Duodenal mucosa (tissue), 2 donors: ENCODE measurements around the gene TMEM182.

Experiments used
- H3K27ac ChIP-seq: one replicate; pipeline ENCODE4 v1.7.0; 2013; ENCODE audit warnings: low read depth, low read length
- H3K27me3 ChIP-seq, 2 donors: one replicate each; pipeline ENCODE4 v1.7.0; 2013; ENCODE audit warnings: low read length in 2 of 2, control low read depth in 1 of 2; ENCODE audit not compliant: insufficient read depth in 2 of 2, control insufficient read depth in 1 of 2
- H3K36me3 ChIP-seq, 2 donors: one replicate each; pipeline ENCODE4 v1.7.0; 2013; ENCODE audit warnings: low read length in 2 of 2, control low read depth in 1 of 2; ENCODE audit not compliant: insufficient read depth in 2 of 2, control insufficient read depth in 1 of 2
- H3K4me1 ChIP-seq, 2 donors: one replicate each; pipeline ENCODE4 v1.7.0; 2013; ENCODE audit warnings: low read length in 2 of 2, control low read depth in 1 of 2; ENCODE audit not compliant: insufficient read depth in 2 of 2, control insufficient read depth in 1 of 2
- H3K4me3 ChIP-seq, 2 donors: one replicate each; pipeline ENCODE4 v1.7.0; 2013; ENCODE audit warnings: low read length in 2 of 2, low read depth in 1 of 2
- H3K9ac ChIP-seq, 2 donors: one replicate each; pipeline ENCODE4 v1.7.0; 2013; ENCODE audit warnings: low read length in 2 of 2, low read depth in 1 of 2
- H3K9me3 ChIP-seq, 2 donors: one replicate each; pipeline ENCODE4 v1.7.0; 2013; ENCODE audit warnings: low read length in 2 of 2, control low read depth in 1 of 2; ENCODE audit not compliant: control insufficient read depth in 1 of 2

Gene TMEM182

DNA sequence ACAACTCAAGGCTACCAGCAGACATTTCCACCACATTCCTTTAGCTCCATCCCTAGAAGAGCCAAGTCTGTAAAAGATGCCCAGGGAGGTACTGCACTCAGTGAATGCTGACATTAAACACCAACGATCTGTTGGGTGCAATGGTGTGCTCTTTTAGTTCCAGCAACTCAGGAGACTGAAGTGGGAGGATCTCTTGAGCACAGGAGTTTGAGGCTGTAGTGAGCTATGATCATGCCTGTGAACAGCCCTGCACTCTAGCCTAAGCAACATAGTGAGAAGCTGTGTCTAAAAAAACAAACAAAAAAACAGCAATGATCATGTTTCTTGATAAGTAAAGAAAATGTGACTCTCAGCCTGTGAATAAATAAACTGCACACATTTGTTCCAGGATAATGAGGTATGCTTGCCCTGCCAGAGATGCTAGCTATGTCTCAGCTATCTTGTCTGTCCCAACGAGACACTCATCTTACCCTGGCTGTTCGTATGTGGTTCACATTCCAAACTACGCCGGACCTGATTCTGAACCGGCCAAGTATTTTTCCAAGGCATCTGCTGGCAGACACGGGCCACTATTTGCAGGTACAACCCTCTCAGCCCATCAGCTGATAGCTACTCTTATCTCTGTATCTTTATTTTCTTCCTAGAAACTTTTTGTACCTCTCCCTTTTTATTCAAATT is 21.8 kb downstream of the TMEM182 start:
- Histone ChIP-seq H3K27ac (no peak overlapping the region), H3K36me3 (no peaks in the 10 kb centered on the region), H3K4me3 (no peak overlapping the region), H3K9ac (no peak overlapping the region), H3K9me3 (no peaks in the 10 kb centered on the region), H3K4me1 (peaks cover 0 to 3% of the 10 kb centered on the region in 2 donors), H3K27me3 (no peaks in the 10 kb centered on the region)

DNA sequence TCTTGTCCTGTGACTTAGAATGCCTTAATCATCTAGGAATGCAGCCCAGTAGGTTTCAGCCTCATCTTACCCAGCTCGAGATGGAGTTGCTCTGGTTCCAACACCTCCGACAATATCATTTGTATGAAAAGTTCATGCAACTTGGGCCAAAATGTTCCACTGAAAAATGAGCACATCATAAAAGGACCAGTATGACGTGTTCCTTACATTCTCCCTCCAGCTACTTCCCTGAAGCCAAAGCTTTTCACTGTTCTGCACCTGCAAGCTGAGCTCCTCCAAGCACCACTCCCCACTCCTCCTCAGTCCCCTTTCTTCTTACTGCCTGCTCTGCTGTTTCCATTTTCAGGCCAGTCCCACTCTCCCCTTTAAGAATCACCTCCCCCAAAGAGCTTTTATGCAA is 23.1 kb downstream of the TMEM182 start:
- no peak overlapping the region for H3K27ac ChIP-seq
- no peak overlapping the region for H3K9ac ChIP-seq
- H3K9me3 ChIP-seq = no peaks in the 10 kb centered on the region
- H3K4me3 ChIP-seq = no peak overlapping the region
- H3K27me3 ChIP-seq = no peaks in the 10 kb centered on the region
- H3K36me3 ChIP-seq = no peaks in the 10 kb centered on the region
- peaks cover 0 to 3% of the 10 kb centered on the region in 2 donors for H3K4me1 ChIP-seq

DNA sequence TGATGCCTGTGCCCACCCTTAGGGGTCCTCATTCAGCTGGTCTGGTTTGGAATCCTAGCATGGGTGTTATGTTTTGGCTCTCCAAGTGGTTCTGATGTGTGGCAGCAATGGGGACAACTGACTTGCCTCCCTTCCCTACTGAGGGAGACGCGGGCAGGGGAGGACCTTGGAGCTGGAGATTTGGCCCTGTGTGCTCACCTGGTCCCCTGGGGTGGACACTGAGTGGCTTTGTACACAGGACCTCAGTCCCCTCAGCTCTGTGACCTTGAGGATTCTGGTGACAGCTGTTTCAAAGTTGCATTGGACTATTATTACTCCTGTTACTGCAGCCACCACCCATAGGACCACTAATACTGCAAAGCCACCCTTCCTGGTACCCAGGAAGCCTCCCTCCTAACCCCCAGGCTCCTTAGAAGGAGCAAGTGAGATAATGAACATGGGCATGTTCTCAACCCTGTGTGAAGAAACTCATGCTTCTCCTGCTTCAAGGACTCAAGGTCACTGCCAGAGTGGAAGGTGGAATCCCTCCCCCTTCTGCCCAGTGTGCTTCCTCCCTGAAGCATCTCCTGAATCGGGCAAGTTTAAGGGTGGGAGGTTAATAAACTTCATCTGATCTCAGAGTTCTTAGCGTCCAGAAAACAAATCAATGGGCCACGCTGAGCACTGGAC is 26.5 kb downstream of the TMEM182 start:
- Histone ChIP-seq H3K9me3 (no peaks in the 10 kb centered on the region), H3K36me3 (no peaks in the 10 kb centered on the region), H3K9ac (no peak overlapping the region), H3K27ac (no peak overlapping the region), H3K27me3 (no peaks in the 10 kb centered on the region), H3K4me3 (no peak overlapping the region), H3K4me1 (no peaks in the 10 kb centered on the region)

DNA sequence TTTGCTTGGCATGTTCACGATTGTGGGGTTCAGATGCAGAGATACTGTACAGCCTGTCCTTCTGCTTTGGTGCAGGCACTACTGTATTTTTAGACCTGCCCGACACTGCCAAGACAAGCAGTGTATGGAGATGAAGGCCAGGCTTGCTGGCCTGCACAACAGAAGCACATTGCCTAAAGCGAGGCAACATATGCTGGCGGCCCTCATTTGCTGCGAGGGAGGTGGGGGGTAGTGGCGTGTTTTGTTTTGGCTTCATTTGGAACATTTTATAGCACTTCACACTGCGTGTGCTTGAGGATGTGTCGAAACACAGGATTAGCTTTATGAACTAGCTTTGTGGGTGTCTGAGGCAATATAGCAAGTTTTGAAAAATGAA is 27.0 kb downstream of the TMEM182 start:
- no peaks in the 10 kb centered on the region for H3K27me3 ChIP-seq
- H3K9me3 ChIP-seq = no peaks in the 10 kb centered on the region
- H3K9ac ChIP-seq = no peak overlapping the region
- H3K36me3 ChIP-seq = no peaks in the 10 kb centered on the region
- H3K27ac ChIP-seq = no peak overlapping the region
- H3K4me1 ChIP-seq = no peaks in the 10 kb centered on the region
- no peak overlapping the region for H3K4me3 ChIP-seq

DNA sequence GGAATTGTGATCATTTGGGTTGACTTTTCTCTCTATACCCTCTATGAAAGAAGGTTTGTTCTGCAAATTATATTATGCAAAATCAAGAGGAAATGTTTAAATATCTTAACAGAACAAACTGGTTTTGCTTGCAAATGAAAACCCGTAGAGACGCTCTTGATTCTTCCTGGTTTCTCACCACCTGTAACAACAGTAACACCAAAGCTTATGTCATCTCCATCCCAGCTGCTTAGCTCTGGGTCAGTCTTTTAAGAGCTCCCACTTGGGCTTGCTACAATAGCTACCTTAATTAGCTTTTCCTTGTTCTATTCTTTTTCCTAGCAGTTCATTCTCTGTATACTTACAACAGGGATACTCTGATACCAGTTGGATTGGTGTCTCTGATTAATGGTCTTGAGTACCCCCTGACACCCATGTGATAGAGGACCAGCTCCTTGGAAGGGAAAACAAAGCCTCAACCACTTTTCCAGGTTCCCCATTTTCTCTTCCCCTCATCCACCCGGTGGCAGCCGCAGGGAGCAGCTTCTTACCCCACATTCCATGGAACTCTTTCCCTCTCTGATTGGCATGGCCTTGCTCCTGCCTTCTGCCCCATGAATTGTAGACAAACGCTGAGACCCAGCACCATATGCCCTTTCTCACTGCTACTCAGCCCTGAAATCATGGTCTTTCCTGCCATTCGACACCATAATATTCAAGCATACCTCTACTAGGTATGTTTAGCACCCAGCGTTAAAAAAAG is 27.7 kb downstream of the TMEM182 start:
- H3K27ac ChIP-seq = no peak overlapping the region
- H3K9ac ChIP-seq = no peak overlapping the region
- no peaks in the 10 kb centered on the region for H3K4me1 ChIP-seq
- H3K4me3 ChIP-seq = no peak overlapping the region
- no peaks in the 10 kb centered on the region for H3K9me3 ChIP-seq
- no peaks in the 10 kb centered on the region for H3K27me3 ChIP-seq
- no peaks in the 10 kb centered on the region for H3K36me3 ChIP-seq

DNA sequence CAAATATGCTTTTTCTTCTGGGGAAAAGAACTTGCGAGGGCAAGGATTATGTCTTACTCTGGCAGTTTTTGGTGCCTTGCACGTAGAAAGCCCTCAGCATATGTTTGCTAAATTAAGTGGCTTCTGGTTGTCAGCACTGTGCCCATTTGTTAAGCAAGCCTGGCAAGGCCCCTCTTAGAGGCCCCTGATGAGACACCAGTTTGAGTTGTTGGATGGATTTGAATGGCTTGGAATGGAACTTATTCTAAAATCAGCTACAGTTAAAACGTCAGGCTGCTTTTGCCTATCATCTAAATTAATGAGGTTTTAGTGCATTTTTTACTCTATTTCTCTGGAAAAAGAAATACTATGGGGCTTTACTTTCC is 28.2 kb downstream of the TMEM182 start:
- H3K36me3 ChIP-seq = no peaks in the 10 kb centered on the region
- no peak overlapping the region for H3K9ac ChIP-seq
- H3K4me3 ChIP-seq = no peak overlapping the region
- no peaks in the 10 kb centered on the region for H3K27me3 ChIP-seq
- no peak overlapping the region for H3K27ac ChIP-seq
- no peaks in the 10 kb centered on the region for H3K4me1 ChIP-seq
- no peaks in the 10 kb centered on the region for H3K9me3 ChIP-seq

DNA sequence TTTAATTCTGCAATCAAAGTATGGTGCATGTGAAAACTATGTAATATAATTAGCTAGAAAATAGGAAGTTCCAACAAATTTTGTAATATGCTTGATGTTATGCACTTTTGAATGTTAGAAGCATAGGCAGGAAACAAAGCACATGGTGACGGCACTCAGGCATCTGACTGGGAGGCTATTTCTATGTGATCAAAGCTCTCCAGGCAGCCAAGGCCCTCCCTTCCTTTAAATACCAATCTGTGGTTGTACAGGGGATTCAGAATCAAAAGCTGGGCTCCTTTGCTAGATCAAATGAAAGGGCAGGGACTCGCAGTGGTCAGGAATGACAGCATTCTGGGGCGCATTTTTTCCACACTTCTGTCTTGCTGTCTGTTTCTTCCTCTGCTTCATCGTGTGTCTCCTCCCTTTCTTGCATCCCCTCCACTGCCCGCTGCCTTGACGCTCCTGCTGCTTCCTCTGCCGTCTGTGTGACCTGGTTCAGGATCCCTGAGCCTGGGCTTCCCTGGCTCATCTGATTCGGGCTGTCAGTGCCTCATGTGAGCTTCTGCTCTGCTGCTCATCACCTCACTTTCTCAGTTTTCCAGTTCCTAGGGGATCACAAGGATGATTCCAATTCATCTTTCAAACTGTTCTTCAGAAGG is 30.9 kb downstream of the TMEM182 start:
- H3K27ac ChIP-seq = no peak overlapping the region

DNA sequence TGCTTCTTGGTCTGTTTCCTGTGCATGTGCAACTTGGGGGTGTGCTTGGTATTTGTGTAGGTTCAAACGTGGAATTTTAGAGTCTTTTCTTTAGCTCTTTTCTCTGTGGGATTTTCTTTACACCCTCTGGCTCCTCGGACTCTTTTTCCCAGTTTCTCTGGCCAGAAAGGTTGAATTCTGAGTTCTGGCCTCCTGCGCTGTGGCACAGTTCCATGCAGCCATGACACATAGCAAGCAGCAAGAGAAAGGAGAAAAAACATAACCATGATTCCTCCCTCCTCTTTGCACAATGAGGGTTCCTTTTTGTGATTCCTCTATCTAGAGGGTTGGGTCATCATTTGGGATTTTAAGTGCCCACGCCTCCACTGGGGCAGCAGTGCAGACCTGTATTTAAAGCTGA is 33.8 kb downstream of the TMEM182 start:
- Histone ChIP-seq H3K4me1 (no peaks in the 10 kb centered on the region), H3K9me3 (peaks cover 8 to 9% of the 10 kb centered on the region in 2 donors), H3K4me3 (no peak overlapping the region), H3K27ac (no peak overlapping the region), H3K9ac (no peak overlapping the region), H3K27me3 (no peaks in the 10 kb centered on the region), H3K36me3 (peaks cover 6% of the 10 kb centered on the region in 2 donors)

More for the DNA sequence above, 30.9 kb downstream of the TMEM182 start:
- H3K4me3 ChIP-seq = no peak overlapping the region
- H3K9ac ChIP-seq = no peak overlapping the region
- no peaks in the 10 kb centered on the region for H3K4me1 ChIP-seq
- no peaks in the 10 kb centered on the region for H3K27me3 ChIP-seq
- H3K9me3 ChIP-seq = no peaks in the 10 kb centered on the region
- H3K36me3 ChIP-seq = peaks cover 0 to 3% of the 10 kb centered on the region in 2 donors

DNA sequence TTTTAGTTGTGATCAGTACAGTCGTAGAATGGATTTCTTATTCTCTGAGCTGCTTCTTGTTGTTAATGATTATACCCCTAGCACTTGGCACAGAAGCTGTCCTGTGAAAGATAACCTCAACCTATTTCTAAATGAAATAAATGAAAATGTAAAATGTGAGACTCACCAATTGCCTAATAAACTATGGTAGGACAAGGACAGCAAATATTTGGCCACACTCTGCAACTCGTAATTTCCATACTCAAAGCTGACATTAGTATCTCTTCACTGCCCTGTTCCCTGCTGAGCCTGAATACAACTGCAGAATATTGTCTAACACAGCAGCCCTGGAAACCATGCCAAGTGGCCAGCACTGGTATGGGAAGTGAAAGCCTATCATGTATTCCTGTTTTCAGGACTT is 34.5 kb downstream of the TMEM182 start:
- H3K9me3 ChIP-seq = peaks cover 14 to 15% of the 10 kb centered on the region in 2 donors
- H3K36me3 ChIP-seq = peaks cover 6% of the 10 kb centered on the region in 2 donors
- H3K4me3 ChIP-seq = no peak overlapping the region
- no peak overlapping the region for H3K27ac ChIP-seq
- H3K27me3 ChIP-seq = no peaks in the 10 kb centered on the region
- no peak overlapping the region for H3K9ac ChIP-seq
- H3K4me1 ChIP-seq = no peaks in the 10 kb centered on the region

DNA sequence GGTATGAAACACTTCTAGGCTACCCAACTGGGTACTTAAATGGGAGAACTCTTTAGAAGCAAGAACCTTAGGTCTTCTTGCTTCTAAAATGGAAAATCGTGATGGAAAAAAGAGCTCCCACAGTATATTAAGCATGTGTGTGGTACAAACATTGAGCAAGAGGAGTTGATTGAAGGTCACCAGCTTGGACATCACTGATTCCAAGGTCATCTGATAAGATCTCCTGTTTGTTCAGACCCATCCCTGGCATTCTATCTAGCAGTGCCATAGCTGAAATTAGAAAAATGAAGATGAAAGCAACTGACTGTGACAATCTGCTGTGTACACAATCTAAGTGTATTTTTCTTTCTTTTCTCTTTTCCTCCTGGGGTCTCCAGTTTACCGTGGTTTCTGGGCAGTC is 35.7 kb downstream of the TMEM182 start:
- Histone ChIP-seq H3K9me3 (peaks cover 26% of the 10 kb centered on the region in 2 donors), H3K4me1 (no peaks in the 10 kb centered on the region), H3K4me3 (no peak overlapping the region), H3K9ac (no peak overlapping the region), H3K27me3 (no peaks in the 10 kb centered on the region), H3K27ac (no peak overlapping the region), H3K36me3 (peaks cover 6 to 12% of the 10 kb centered on the region in 2 donors)
